Right ventricle myocardium inferior (tissue), 1 donor: ENCODE measurements around the gene CFAP73. TPM values are rescaled to one million over a fixed set of nuclear protein-coding genes. Genes with fewer than 3 reads are reported as not detected.
A peak's percentile ranks its signal among the peaks of the same experiment; 100 is the strongest.
"Not testable (repeated sequence)": the region's sequence is repeated elsewhere in the genome, so short reads cannot be mapped to it uniquely, and the experiment has no call there.

Source experiments
- ATAC-seq: fragments of 200-7000 bp; cut with Tn5 transposase; one replicate; pipeline ENCODE4 v1.9.1; 2020; ENCODE audit warnings: mild to moderate bottlenecking, moderate library complexity
- DNase-seq: peaks from one replicate; pipeline ENCODE4 v3.0.0; 2021; ENCODE audit errors: missing footprints
- intact Hi-C: fragments of 100-400 bp; cut with DNase I; formaldehyde crosslinking; loops from one replicate; pipeline ENCODE4 v1.11.0; 2022
- total RNA-seq: library from RNA; stranded (reverse); fragmentation: NEBNext Ultra II Directional; extraction: Animal tissue kit (Norgen Biotek cat#: 25700); gene quantifications from one replicate; pipeline ENCODE4 v1.2.1, GENCODE V29; 2021
- donor health status: DM: no; HTN: yes; CAD: no; lungs with severe emphysema.

Gene CFAP73
- total RNA-seq, 1 donor from 2014 or later = not detected

DNA sequence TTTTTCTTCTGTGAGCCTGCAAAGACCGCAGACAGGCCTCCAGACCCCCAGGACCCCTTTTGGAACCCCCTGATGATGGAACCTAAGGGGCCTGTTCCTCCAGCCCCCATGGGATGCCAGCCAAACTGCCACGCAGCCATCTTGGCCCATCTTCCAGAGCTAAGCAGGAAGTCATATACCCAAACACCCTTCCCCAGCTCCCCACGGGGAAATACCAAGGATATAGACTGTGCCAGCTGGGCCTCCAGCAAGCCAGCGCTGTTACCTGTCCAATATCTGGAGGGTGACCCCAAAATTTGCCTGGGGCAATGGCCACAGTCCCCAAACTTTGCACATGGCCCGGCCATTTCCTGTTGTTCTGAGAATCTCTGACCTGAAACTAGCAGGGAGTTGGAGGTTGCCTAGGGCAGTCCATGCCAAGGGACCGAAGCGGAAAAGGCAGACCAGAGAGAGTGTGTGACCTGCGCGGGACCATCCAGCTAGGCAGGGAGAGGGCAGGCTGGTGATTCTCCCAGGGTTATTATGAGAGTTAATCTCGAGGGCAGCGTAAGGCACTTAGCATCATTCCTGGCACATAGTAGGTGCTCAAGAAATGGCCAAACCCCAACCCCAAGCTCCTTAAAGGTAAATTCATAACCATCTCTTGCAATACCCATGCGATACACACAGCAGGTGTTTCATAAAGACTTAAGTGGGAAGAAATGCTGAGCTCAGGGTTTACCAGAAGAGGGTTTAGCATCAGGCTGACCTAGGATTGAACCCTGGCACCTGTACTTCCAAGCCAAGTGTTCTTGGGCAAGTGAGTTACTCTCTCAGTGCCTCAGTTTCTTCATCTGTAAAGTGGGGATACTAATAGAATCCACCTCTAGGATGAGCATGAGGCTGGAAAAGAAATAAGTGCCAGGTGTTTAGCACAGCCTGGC lies 11.4 kb upstream of the CFAP73 start:
- ATAC-seq (no peak), DNase-seq (peak; percentile 44)
- intact Hi-C loops = no loop called here

DNA sequence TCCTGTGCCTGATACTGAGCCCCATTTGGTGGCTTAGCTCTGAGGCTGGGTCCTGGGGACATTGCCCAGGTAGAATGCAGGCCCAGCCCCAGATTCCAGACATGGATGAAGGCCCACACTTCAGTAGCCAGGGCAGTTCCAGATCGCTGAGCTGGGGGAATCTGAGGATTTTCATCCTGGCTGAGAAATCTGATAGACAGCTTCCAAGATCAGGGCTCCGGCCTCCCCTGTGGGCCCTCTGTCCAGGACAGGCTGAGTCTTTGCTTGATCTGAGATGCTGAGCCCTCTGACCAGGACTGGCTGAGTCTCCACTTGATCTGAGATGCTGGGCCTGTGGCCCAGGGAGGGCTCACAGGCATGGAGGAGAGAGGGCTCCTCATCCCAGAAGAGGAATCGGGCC lies 10.7 kb upstream of the CFAP73 start:
- intact Hi-C loops = no loop called here
- no peak for ATAC-seq
- peak; percentile 31 for DNase-seq

DNA sequence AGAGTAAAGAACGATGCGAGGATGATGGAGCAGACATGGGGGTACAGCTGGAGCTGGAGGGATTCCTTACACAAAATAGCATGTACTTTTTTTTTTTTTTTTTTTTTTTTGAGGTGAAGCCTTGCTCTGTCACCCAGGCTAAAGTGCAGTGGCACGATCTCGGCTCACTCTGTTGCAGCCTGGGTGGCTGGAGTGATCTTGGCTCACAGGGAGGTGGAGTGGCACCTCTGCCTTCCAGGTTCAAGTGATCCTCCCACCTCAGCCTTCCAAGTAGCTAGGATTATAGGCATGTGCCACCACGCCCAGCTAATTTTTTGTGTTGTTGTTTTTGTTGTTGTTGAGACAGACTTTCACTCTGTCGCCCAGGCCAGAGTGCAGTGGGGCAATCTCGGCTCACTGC lies 8.8 kb upstream of the CFAP73 start:
- DNase-seq = peak; percentile 59

DNA sequence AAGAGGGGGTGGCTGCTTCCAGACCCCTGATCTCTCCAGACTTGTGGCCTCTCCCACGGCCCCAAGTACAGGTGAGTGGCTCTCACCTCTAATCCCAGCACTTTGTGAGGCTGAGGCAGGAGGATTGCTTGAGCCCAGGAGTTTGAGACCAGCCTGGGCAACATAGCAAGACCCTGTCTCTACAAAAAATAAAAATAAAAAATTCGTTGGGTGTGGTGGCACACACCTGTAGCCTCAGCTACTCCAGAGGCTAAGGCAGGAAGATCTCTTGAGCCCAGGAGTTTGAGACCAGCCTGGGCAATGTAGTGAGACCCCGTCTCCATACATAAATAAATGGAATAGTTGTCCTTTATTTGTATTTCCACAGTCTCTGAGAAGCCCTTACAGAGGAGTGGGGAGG lies 7.8 kb upstream of the CFAP73 start:
- intact Hi-C loops, DNase-seq, ATAC-seq: not testable (repeated sequence)

More for the DNA sequence above, 8.8 kb upstream of the CFAP73 start:
- ATAC-seq = no peak
- intact Hi-C loops = no loop called here

DNA sequence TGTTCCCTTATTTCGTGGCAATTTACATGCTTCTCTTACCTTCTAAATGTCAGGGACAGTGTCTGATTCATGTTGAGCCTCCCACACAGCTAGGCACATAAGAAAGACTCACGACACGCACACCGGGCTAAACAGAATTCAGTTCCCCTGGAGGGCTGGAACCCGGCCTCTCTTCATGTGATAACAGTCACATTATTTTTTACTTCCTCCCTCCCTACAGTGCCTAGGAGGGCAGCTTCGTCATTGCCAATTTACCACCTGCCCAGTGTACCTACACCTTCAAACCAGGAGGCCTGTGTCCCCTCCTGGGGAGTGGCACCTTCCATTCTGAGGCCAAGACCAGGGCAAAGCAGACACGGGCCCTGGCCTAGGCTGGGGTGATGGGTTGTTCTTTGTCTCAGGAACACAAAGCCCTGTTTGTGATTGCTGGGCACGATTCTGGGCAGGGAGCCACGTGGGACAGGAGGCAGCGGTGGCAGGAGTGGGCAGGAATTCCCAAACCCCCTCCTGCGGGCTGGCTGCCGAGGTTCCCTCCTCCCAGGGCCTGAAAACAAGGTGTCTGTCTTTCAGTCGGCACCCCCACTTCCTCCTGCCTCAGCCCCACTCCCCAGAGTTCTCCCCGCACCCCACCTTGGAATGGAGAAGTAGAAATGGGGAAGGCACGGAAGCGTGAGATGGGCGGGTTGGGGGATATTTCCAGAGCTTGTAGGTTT lies 7.2 kb upstream of the CFAP73 start:
- peak; percentile 75 for ATAC-seq
- DNase-seq = peak; percentile 72
- intact Hi-C loops = no loop called here

DNA sequence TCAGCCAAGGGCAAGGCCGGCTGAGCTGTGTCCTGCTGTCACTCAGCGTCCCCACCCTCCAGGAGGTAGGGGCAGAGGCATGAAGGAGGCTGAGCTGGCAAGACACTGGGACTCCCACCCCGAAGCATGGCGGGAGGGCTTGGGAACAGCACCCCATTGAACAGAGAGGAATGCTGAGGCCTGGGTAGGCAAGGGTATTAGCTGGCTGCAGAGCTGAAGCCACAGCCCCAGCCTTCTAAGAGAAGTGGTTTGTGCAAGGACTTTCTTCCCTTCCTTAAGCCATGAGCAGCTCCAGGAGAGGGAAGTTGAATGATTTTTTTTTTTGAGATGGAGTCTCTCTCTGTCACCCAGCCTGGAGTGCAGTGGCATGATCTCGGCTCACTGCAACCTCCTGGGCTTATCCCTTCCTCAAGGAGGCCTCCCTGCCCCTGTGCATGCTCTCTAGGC lies 6.6 kb upstream of the CFAP73 start:
- ATAC-seq (peak; percentile 44), DNase-seq (no peak)
- intact Hi-C loops = no loop called here

DNA sequence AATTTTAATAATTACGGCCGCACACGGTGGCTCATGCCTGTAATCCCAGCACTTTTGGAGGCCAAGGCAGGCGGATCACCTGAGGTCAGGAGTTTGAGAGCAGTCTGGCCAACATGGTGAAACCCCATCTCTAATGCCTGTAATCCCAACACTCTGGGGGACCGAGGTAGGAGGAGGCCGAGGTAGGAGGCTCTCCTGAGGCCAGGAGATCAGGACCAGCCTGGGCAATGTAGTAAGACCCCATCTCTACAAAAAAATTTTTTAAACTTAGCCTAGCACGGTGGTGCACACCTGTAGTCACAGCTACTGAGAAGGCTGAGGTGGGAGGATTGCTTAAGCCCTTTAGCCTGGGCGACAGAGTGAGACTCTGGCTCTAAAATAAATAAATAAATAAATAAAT lies 5.6 kb upstream of the CFAP73 start:
- ATAC-seq = no peak
- intact Hi-C loops = no loop called here
- no peak for DNase-seq

DNA sequence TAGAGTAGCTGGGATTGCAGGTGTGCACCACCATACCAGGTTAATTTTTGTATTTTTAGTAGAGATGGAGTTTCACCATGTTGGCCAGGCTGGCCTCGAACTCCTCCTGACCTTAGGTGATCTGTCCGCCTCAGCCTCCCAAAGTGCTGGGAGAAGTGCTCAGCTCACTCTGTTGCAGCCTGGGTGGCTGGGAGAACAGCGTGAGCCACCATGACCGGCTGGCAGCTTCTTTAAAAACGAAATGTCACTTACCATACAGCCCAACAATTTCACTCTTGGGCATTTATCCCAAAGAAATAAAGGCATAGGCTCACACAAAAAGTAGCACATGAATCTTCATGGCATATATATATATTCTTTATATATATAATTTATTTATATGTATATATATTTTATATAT lies 4.7 kb upstream of the CFAP73 start:
- DNase-seq = no peak
- intact Hi-C loops = no loop called here
- ATAC-seq = no peak

DNA sequence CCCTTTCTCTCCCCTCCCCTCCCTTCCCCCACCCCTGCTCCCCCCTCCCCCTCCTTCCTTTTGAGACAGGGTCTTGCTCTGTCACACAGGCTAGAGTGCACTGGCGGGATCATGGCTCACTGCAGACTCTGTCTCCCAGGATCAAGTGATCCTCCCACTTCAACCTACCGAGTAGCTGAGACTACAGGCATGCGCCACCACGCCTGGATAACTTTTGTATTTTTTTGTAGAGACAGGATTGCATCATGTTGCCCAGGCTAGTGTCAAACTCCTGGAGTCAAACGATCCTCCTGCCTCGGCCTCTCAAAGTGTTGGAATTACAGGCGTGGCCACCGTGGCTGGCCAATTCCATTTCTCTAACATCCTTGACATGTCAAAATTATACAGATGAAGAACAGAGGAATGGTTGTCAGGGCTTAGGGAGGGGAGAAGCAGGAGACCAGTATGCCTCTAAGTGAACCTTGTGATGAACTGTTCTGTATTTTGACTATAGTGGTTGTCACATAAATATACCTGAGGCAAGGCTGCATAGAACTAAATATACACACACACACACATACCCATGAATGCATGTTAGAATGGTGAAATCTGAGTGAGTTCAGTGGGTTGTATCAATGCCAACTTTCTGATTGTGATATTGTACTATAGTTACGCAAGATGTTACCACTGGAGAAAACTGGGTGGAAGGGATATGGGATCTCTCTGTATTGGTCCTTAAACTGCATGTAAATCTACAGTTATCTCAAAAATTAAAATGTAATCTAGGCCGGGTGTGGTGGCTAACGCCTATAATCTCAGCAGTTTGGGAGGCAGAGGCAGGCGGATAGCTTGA lies 3.6 kb upstream of the CFAP73 start:
- no peak for ATAC-seq
- DNase-seq = no peak

DNA sequence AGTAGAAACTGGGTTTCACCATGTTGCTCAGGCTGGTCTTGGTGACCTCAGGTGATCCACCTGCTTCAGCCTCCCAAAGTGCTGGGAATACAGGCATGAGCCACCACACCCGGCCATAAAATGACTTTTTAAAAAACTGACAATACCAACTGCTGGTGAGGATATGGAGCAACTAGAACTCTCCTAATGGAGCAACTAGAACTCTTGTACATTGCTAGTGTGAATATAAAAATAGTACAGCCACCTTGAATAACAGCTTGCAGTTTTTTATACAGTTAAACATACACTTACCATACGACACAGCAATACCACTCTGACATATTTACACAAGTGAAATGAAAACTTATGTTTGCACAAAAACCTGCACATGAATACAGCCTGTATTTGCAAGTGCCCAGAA lies 2.5 kb upstream of the CFAP73 start:
- intact Hi-C loops = no loop called here
- DNase-seq = no peak
- no peak for ATAC-seq

More for the DNA sequence above, 3.6 kb upstream of the CFAP73 start:
- intact Hi-C loops = no loop called here

DNA sequence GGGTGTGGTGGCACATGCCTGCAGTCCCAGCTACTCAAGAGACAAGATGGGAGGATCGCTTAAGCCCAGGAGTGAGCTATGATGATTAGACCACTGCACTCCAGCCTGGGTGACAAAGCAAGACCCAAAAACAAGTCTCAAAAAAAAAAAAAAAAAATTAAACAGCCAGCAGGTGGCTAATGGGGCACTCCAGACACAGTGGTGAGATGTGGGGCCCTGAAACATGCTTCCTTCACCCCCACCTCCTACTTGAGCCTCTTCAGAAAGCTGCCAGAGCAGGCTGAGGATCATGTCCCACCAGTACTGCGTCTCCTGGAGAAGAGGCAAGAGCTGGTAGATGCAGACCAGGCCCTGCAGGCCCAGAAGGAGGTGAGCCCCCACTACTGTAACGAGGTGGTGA lies 2.1 kb downstream of the CFAP73 start:
- DNase-seq = peak; percentile 62
- no peak for ATAC-seq
- intact Hi-C loops = loop anchor here (2.0 kb wide), 1 partner anchor 103 kb away; no protein-coding TSS in a partner anchor

DNA sequence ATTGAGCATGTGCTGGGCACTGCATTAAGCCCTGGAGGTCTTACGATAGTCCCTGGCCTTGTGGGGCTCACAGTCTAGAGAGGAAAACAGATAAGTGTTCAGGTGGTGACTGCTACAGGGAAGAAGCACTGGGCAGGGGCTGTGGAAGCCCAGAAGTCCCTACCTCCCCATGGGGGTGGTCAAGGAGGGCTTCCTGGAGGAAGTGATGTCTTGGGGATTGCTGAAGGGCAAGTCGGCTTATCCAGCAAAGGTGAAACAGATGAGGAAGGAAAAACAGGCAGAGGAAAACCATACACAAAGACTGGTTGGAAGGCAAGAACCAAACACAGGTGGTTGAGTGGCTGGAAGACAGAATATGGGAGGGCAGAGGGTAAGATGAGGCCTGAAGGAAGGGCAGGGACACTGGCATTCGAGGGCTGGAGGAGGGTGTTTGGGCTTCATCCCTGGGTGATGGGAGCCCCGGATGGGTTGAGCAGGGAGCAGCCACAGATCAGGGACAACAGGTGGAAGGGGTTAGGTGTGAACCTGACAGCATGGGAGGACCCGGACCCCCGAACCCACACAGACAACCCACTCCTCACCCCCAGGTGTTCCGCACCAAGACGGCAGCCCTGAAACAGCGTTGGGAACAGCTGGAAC lies 2.8 kb downstream of the CFAP73 start:
- intact Hi-C loops = loop anchor here (2.0 kb wide), 1 partner anchor 104 kb away; no protein-coding TSS in a partner anchor
- no peak for ATAC-seq
- DNase-seq = peak; percentile 57

DNA sequence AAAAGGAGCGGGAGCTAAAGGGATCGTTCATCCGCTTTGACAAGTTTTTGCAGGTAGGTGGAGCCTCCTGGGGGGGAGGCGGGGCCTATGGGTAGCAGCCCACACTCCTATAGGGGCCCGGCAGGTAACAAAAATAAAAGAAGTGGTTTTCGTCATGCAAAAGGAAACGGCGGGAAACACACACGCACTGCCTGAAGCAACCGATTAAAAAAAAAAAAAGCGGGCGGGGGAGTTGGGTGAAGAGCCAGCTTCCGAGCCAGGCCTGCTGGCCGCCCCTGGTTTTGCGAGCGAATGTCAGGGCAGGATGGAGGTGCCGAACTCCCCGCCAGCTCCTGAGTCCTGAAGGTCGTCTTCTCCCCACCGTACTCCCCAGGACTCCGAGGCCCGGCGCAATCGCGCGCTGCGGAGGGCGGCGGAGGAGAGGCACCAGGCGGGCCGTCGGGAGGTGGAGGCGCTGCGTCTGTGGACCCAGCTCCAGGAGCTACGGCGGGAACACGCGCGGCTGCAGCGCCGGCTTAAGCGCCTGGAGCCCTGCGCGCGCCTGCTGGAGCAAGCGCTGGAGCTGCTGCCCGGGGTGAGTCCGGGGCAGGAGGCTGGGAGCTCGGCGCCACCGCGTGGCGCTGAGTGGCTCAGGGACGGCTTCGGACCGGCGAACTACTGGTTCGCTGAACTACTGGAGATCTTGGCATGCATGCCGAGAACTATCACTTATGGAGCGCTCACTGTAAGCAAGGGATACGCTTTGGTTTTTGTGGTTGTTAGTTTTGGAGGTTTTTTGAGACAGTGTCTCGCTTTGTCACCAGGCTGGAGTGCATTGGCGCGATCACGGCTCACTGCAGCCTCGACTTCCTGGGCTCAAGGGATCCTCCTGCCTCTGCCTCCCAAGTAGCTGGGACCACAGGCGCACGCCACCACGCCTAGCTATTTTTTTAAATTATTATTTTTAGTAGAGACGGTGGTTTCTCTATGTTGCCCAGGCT lies 3.6 kb downstream of the CFAP73 start:
- intact Hi-C loops = loop anchor here (2.0 kb wide), 1 partner anchor 104 kb away; no protein-coding TSS in a partner anchor
- DNase-seq = peak; percentile 79
- peak; percentile 91 for ATAC-seq

DNA sequence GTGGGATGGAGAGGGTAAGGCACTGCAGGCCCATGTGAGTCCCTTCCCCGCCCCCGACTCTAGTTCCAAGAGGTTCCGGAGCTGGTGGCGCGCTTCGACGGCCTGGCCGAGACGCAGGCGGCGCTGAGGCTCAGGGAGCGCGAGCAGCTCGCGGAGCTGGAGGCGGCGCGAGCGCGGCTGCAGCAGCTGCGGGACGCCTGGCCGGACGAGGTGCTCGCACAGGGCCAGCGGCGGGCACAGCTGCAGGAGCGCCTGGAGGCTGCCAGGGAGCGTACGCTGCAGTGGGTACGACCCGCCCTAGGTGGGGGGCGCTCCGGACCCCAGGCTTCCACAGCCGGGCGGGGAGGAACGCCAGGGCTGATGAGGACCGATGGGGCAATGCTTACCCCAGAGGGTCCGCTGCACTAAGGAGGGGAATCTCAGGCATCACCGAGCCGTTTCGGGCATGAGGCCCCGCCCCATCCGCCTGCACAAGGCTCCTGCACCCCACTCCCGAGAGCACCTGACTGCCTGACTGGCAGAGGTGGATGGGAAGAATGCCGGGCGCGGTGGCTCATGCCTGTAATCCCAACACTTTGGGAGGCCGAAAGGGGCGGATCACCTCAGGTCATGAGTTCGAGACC lies 4.9 kb downstream of the CFAP73 start:
- no peak for ATAC-seq
- intact Hi-C loops = no loop called here
- peak; percentile 27 for DNase-seq

DNA sequence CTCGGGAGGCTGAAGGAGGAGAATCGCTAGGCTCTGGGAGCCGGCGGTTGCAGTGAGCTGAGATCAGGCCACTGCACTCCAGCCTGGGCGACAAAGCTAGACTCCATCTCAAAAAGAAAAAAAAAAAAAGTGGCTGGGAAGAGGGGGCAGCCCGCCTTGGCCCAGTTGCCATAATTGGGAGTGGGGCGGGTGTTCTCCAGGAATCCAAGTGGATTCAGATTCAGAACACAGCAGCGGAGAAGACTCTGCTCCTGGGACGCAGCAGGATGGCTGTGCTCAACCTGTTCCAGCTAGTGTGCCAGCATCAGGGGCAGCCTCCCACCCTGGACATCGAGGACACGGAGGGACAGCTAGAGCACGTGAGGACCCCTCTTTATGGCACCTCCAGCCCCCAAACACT lies 5.5 kb downstream of the CFAP73 start:
- ATAC-seq = no peak
- intact Hi-C loops = no loop called here
- DNase-seq = peak; percentile 27

DNA sequence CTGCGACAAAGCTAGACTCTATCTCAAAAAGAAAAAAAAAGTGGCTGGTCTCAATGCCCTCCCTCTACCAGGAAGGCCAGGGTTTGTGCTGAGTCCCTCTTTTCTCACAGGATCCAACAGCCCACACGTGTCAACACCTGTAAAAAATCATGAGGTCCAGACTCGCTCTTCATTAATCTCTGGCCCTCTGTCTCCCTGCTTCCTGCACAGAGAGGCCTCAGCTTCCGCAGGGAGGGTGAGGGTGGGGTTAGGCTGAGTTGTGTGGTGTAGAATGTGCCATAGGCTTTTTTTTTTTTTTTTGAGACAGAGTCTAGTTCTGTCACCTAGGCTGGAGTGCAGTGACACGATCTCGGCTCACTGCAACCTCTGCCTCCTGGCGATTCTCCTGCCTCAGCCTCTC lies 6.1 kb downstream of the CFAP73 start:
- DNase-seq (peak; percentile 39), ATAC-seq (no peak)
- intact Hi-C loops = no loop called here
